Measurements from ENCODE around the gene KHDC1.
"Not testable (repeated sequence)": the region's sequence is repeated elsewhere in the genome, so short reads cannot be mapped to it uniquely, and the experiment has no call there.

Gene KHDC1

GRCh38 chr6:73204252-73204651, 58.7 kb downstream of the KHDC1 start:
- Histone ChIP-seq H3K4me1 (ENCODE audit: control insufficient read depth, insufficient read depth, low read length) (peaks cover 5% of the 10 kb centered on the region), H3K36me3 (ENCODE audit: control insufficient read depth, insufficient read depth, low read length) (no peaks in the 10 kb centered on the region), H3K4me3 (ENCODE audit: low read depth, low read length) (no peak overlapping the region), H3K27me3 (ENCODE audit: control insufficient read depth, insufficient read depth, low read length) (no peaks in the 10 kb centered on the region), H3K9ac (ENCODE audit: low read depth, low read length) (no peak overlapping the region), H3K9me3 (ENCODE audit: control insufficient read depth, insufficient read depth, low read length) (no peaks in the 10 kb centered on the region)

- no peaks in the 10 kb centered on the region for H3K27me3 ChIP-seq (ENCODE audit: control insufficient read depth, insufficient read depth, low read length)
- peaks cover 5% of the 10 kb centered on the region for H3K4me1 ChIP-seq (ENCODE audit: control insufficient read depth, insufficient read depth, low read length)
- no peaks in the 10 kb centered on the region for H3K9me3 ChIP-seq (ENCODE audit: control insufficient read depth, insufficient read depth, low read length)
- no peak overlapping the region for H3K9ac ChIP-seq (ENCODE audit: low read depth, low read length)
- H3K36me3 ChIP-seq (ENCODE audit: control insufficient read depth, insufficient read depth, low read length) = no peaks in the 10 kb centered on the region
- H3K4me3 ChIP-seq (ENCODE audit: low read depth, low read length) = no peak overlapping the region
Observed at GRCh38 chr6:73203098-73203497, 59.9 kb downstream of the KHDC1 start.

GRCh38 chr6:73200735-73201134, 62.3 kb downstream of the KHDC1 start:
- Histone ChIP-seq H3K9ac (ENCODE audit: low read depth, low read length) (no peak overlapping the region), H3K4me1 (ENCODE audit: control insufficient read depth, insufficient read depth, low read length) (peaks cover 5% of the 10 kb centered on the region), H3K36me3 (ENCODE audit: control insufficient read depth, insufficient read depth, low read length) (no peaks in the 10 kb centered on the region), H3K27me3 (ENCODE audit: control insufficient read depth, insufficient read depth, low read length) (no peaks in the 10 kb centered on the region), H3K4me3 (ENCODE audit: low read depth, low read length) (no peak overlapping the region), H3K9me3 (ENCODE audit: control insufficient read depth, insufficient read depth, low read length) (no peaks in the 10 kb centered on the region)

- Histone ChIP-seq H3K9me3 (ENCODE audit: control insufficient read depth, insufficient read depth, low read length) (no peaks in the 10 kb centered on the region), H3K9ac (ENCODE audit: low read depth, low read length) (no peak overlapping the region), H3K36me3 (ENCODE audit: control insufficient read depth, insufficient read depth, low read length) (no peaks in the 10 kb centered on the region), H3K4me1 (ENCODE audit: control insufficient read depth, insufficient read depth, low read length) (peaks cover 5% of the 10 kb centered on the region), H3K4me3 (ENCODE audit: low read depth, low read length) (no peak overlapping the region), H3K27me3 (ENCODE audit: control insufficient read depth, insufficient read depth, low read length) (no peaks in the 10 kb centered on the region)
Observed at GRCh38 chr6:73200247-73200646, 62.7 kb downstream of the KHDC1 start.

- no peak overlapping the region for H3K9ac ChIP-seq (ENCODE audit: low read depth, low read length)
- no peaks in the 10 kb centered on the region for H3K36me3 ChIP-seq (ENCODE audit: control insufficient read depth, insufficient read depth, low read length)
- no peaks in the 10 kb centered on the region for H3K4me1 ChIP-seq (ENCODE audit: control insufficient read depth, insufficient read depth, low read length)
- no peaks in the 10 kb centered on the region for H3K27me3 ChIP-seq (ENCODE audit: control insufficient read depth, insufficient read depth, low read length)
- no peak overlapping the region for H3K4me3 ChIP-seq (ENCODE audit: low read depth, low read length)
- H3K9me3 ChIP-seq (ENCODE audit: control insufficient read depth, insufficient read depth, low read length) = no peaks in the 10 kb centered on the region
Observed at GRCh38 chr6:73194744-73195143, 68.3 kb downstream of the KHDC1 start.

- not testable (repeated sequence) for H3K9ac ChIP-seq (ENCODE audit: low read depth, low read length); H3K9me3 ChIP-seq (ENCODE audit: control insufficient read depth, insufficient read depth, low read length); H3K36me3 ChIP-seq (ENCODE audit: control insufficient read depth, insufficient read depth, low read length); H3K4me1 ChIP-seq (ENCODE audit: control insufficient read depth, insufficient read depth, low read length); H3K4me3 ChIP-seq (ENCODE audit: low read depth, low read length); H3K27me3 ChIP-seq (ENCODE audit: control insufficient read depth, insufficient read depth, low read length)
Observed at GRCh38 chr6:73193302-73193701, 69.7 kb downstream of the KHDC1 start.

Measured in iPS-15b (cell line).